ENCODE measurements around the gene KLHL29. TPM values are rescaled to one million over a fixed set of nuclear protein-coding genes. Genes with fewer than 3 reads are reported as not detected.

The KLHL29 gene
- polyA plus RNA-seq, 6 donors from 2014 or later, result 0.08 to 0.50 (median 0.28) TPM; not detected in 2

DNA sequence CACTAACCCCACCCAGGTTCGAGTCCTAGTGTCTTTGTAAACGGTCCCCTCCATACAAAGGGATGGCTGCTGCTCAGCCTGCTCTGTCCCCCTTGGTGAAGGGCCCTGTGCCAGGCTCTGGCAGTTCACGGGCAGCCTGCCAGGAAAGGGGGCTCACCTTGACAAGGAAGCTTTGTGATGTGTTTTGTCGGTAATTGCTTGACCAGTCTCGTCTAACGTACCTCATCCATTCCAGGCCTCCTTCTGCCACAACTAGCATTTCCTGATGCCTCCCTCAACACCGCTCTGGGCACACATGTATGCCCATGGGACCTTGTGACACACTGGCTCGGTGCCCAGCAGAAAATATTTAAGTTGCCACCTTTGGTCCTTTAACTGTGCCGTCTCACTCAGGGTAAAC lies 171.9 kb downstream of the KLHL29 start:
- DNase-seq (no peak), ATAC-seq (ENCODE audit: low read depth in 2 of 2) (no peak)
- H3K27me3 Mint-ChIP-seq, result peaks cover 0 to 8% (median 4%) of the 10 kb centered on the region in 3 donors
- peaks cover 0 to 5% (median 0%) of the 10 kb centered on the region in 3 donors for H3K4me1 Mint-ChIP-seq
- H3K9me3 Mint-ChIP-seq, result no peaks in the 10 kb centered on the region
- H3K4me3 Mint-ChIP-seq, result no peak overlapping the region
- H3K36me3 Mint-ChIP-seq, result no peaks in the 10 kb centered on the region
- no peak overlapping the region for H3K27ac Mint-ChIP-seq

DNA sequence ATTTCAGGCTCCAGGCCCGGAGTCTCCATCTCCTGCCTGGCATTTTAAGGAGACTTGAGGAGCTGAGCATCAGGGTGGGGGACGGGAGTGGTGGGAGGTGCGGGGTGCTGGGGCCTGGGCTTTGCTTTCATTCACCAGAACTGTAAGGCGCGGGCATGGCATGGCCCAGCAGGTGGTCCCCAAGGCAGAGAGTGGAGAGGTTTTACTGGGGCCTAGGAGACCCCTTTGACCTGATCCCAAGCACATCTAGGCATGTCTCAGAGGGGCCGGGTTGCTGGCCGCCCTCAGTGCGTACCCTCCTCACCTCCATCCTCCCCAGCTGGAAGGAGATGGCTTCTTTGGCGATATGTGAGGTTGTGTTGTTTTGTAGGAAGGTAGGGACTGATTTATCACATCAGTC lies 172.5 kb downstream of the KLHL29 start:
- H3K9me3 Mint-ChIP-seq, result no peaks in the 10 kb centered on the region
- no peak overlapping the region for H3K27ac Mint-ChIP-seq
- H3K4me1 Mint-ChIP-seq, result peaks cover 0 to 5% (median 0%) of the 10 kb centered on the region in 3 donors
- H3K36me3 Mint-ChIP-seq, result no peaks in the 10 kb centered on the region
- ATAC-seq (ENCODE audit: low read depth in 2 of 2), result no peak
- DNase-seq, result no peak
- peaks cover 0 to 8% (median 4%) of the 10 kb centered on the region in 3 donors for H3K27me3 Mint-ChIP-seq
- H3K4me3 Mint-ChIP-seq, result no peak overlapping the region

DNA sequence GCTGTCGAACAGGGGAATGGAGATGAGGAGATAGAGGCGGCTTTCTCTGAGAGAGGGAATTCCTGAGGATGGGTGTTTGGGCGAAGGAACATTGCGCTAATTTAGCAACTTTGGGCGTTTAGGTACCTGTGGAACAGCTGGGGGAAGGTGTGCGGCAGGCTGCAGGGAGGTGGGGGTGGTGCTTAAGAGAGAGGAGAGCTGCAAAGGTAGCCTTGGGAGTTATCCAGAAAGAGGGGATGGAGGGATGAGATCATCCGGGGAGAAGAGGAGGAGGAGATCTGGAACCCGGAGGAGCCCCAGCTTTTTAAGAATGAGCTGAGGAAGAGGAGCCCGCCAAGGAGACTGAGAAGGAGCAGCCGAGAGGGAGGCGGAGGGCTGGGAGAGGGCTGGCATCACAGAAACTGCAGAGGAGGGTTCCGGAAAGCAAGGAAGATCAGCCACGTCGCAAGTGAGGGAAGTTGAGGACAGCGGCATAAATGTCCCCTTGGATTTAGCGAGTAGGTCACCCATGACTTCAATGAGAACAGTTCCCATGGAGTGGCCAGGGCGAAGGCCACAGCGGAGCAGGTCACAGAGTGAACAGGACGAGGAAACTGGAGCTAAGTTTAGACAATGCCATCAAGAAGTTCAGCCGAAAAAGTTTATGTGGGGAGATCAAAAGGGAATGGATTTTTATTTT lies 174.7 kb downstream of the KLHL29 start:
- Mint-ChIP-seq H3K4me3 (no peak overlapping the region), H3K9me3 (no peaks in the 10 kb centered on the region), H3K27me3 (peaks cover 0 to 8% (median 4%) of the 10 kb centered on the region in 3 donors), H3K4me1 (peaks cover 0 to 5% (median 0%) of the 10 kb centered on the region in 3 donors), H3K36me3 (no peaks in the 10 kb centered on the region), H3K27ac (no peak overlapping the region)
- ATAC-seq (ENCODE audit: low read depth in 2 of 2) (no peak), DNase-seq (no peak)

DNA sequence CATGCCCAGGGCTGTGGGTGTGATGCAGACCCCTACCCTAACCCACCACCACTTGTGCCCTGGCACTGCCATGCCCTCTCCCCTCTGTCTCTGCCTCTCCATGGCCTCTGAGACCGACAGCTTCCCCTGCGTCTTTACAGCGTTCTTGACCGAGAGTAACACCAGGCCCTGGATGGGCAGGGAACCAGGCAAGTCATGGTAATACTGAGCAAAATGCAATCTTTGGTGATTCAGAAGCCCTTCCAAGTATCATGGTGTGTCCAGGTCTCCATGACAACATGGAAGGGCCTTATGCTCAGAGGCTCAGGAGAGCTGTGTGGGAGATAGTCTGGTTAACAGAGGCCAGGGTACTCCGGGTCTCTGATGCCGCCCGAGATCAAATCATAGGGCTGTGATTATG lies 176.1 kb downstream of the KLHL29 start:
- H3K4me3 Mint-ChIP-seq, result no peak overlapping the region
- peaks cover 0 to 5% (median 0%) of the 10 kb centered on the region in 3 donors for H3K4me1 Mint-ChIP-seq
- H3K9me3 Mint-ChIP-seq, result no peaks in the 10 kb centered on the region
- H3K27ac Mint-ChIP-seq, result no peak overlapping the region
- no peaks in the 10 kb centered on the region for H3K36me3 Mint-ChIP-seq
- peaks cover 0 to 8% (median 0%) of the 10 kb centered on the region in 3 donors for H3K27me3 Mint-ChIP-seq
- DNase-seq (no peak), ATAC-seq (ENCODE audit: low read depth in 2 of 2) (no peak)

DNA sequence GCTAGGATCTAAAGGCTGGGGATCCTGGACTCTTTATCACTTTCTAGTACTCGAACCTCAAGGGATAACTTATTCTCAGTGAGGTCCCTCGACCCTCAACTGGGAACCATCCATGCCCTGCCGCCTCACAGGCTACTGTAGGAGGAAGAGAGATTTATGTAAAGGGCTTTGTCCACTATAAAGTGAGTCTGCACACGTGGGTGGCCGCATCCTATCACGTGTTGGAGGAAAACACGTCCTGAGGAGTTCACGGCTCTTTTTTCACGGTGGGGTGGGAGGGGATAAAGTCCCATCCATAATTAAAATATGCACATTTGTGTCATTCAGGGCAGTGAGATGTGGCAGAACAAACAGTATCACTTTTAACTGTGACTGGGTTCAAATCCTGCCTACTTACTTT lies 176.6 kb downstream of the KLHL29 start:
- H3K36me3 Mint-ChIP-seq, result no peaks in the 10 kb centered on the region
- H3K4me1 Mint-ChIP-seq, result peaks cover 0 to 5% (median 0%) of the 10 kb centered on the region in 3 donors
- H3K27me3 Mint-ChIP-seq, result peaks cover 0 to 8% (median 0%) of the 10 kb centered on the region in 3 donors
- H3K9me3 Mint-ChIP-seq, result no peaks in the 10 kb centered on the region
- no peak overlapping the region for H3K27ac Mint-ChIP-seq
- DNase-seq (no peak), ATAC-seq (ENCODE audit: low read depth in 2 of 2) (no peak)
- H3K4me3 Mint-ChIP-seq, result no peak overlapping the region

DNA sequence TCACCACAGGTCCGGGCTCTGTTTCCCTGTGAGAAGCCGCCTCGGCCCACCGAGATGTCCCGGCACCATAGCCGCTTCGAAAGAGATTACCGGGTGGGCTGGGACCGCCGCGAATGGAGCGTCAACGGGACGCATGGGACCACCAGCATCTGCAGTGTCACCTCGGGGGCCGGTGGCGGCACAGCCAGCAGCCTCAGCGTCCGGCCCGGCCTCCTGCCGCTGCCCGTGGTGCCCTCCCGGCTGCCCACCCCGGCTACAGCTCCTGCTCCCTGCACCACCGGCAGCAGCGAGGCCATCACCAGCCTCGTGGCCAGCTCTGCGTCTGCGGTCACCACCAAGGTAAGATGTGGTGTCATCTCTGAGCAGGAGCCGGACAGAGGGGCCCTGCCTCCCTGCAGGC lies 177.2 kb downstream of the KLHL29 start:
- no peaks in the 10 kb centered on the region for H3K9me3 Mint-ChIP-seq
- no peaks in the 10 kb centered on the region for H3K36me3 Mint-ChIP-seq
- peaks cover 0 to 5% (median 0%) of the 10 kb centered on the region in 3 donors for H3K4me1 Mint-ChIP-seq
- no peak overlapping the region for H3K27ac Mint-ChIP-seq
- H3K4me3 Mint-ChIP-seq, result no peak overlapping the region
- ATAC-seq (ENCODE audit: low read depth in 2 of 2), result no peak
- peaks cover 0 to 8% (median 0%) of the 10 kb centered on the region in 3 donors for H3K27me3 Mint-ChIP-seq
- DNase-seq, result no peak

DNA sequence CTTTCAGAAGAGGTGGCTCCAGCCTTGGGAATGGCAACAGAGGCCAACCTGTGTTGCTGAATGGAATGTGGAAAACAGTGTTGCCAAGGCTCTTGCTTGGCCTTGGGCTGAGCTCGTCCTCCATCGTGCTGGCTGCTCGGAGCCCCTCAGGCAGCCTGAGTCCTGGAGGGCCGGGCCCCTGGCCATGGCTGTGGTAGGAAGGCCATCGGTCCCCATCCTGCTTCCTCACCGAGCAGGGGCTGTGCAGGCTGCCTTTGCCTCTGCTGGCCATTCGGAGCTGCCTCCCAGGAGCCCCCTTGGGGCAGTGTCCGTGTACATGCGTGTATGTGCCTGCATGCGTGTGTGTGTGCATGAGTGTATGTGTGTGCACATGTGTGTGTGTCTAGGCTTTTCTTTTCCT lies 178.2 kb downstream of the KLHL29 start:
- no peak overlapping the region for H3K4me3 Mint-ChIP-seq
- H3K36me3 Mint-ChIP-seq, result no peaks in the 10 kb centered on the region
- ATAC-seq (ENCODE audit: low read depth in 2 of 2) (no peak), DNase-seq (no peak)
- peaks cover 0 to 8% (median 6%) of the 10 kb centered on the region in 3 donors for H3K27me3 Mint-ChIP-seq
- H3K9me3 Mint-ChIP-seq, result no peaks in the 10 kb centered on the region
- H3K27ac Mint-ChIP-seq, result no peak overlapping the region
- H3K4me1 Mint-ChIP-seq, result peaks cover 0 to 5% (median 0%) of the 10 kb centered on the region in 3 donors

DNA sequence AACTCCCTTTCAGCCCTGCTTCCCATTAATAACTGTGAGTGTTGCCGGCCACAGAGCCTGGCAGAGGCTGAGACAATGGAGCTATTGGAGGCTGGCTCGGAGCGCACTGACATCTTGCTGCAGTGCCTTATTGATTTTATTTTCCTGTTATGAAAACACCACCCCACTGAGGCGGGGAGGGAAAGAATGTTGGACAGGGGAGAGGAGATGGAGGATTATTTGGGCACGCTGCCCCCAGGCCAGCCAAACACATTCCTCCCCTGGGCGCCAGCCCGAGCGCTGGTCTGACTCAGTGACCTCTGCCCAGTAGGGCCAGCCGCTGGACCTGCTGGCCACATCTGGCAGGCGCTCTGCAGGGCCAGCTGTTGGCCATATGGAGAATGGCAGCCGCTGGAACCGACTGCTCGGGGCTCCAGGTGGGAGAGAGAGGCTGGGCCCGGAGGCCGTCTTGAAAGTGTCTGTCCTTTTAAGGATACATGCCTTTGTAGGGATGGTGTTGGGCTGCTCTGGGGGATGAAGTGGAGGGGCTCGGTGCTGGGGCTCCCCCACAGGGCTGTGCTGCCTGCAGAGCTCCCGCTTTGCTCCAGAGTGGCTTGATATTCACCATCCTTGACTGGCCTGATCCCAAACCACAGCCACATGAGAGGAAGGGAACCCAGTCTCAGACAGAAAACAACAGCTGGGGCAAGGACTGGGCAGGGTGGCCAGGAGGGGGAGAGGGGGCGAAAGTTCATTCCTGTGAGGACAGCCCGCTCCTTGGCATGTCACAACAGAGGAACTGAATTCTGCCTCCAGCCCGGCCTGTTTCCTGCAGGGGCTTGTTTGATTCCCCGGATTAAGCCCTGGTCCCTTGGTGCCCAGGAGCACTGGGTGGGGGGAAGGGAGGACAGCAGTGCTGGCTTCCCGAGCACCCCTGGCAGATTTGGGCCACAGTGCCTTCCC lies 179.0 kb downstream of the KLHL29 start:
- DNase-seq (no peak), ATAC-seq (ENCODE audit: low read depth in 2 of 2) (no peak)
- peaks cover 0 to 6% (median 5%) of the 10 kb centered on the region in 3 donors for H3K27me3 Mint-ChIP-seq
- H3K9me3 Mint-ChIP-seq, result no peaks in the 10 kb centered on the region
- H3K36me3 Mint-ChIP-seq, result no peaks in the 10 kb centered on the region
- H3K4me3 Mint-ChIP-seq, result no peak overlapping the region
- H3K27ac Mint-ChIP-seq, result no peak overlapping the region
- H3K4me1 Mint-ChIP-seq, result peaks cover 0 to 4% (median 0%) of the 10 kb centered on the region in 3 donors

DNA sequence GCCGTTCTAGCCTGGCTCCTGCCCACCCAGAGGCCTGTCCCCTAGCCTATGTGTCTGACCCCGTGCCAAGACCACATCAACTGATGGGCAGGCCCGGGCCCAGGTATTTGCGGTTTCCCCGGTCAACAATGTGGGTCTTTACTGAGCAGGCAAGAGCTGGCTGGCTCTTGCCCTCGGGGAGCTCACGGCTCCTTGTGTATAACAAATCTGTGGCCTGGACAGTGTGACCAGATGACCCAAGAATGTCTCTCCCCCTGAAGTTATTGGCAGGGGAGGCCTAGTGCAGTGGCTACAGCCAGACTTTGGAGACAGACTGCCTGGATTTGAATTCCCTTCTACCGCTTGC lies 179.6 kb downstream of the KLHL29 start:
- ATAC-seq (ENCODE audit: low read depth in 2 of 2), result no peak
- H3K36me3 Mint-ChIP-seq, result no peaks in the 10 kb centered on the region
- DNase-seq, result no peak
- H3K27me3 Mint-ChIP-seq, result peaks cover 0 to 6% (median 0%) of the 10 kb centered on the region in 3 donors
- no peaks in the 10 kb centered on the region for H3K9me3 Mint-ChIP-seq
- H3K4me3 Mint-ChIP-seq, result no peak overlapping the region
- H3K4me1 Mint-ChIP-seq, result no peaks in the 10 kb centered on the region
- H3K27ac Mint-ChIP-seq, result peak overlapping the region in 1 of 6 donors; percentile 62

DNA sequence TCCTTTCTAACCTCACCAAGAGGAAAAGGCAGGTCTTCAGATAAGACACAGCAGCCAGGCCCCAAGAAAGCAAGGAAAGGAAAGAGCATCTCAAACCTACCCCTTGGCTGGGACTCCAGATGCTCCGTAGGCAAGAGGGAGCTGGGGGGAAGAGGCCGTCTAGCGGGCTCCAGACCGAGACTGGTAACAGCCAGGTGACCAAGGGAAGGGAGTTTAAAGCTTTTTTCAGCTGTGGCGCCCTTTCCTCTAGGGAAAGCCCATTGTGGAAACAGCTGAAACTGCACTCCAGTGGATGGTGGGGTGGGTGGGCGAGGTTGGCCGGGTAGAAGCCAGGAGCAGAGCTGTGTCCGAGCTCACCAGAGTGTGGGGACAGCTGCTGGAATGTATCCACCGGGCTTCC lies 180.4 kb downstream of the KLHL29 start:
- Mint-ChIP-seq H3K27me3 (peaks cover 0 to 6% (median 0%) of the 10 kb centered on the region in 3 donors), H3K4me1 (no peaks in the 10 kb centered on the region), H3K27ac (no peak overlapping the region), H3K36me3 (no peaks in the 10 kb centered on the region), H3K9me3 (no peaks in the 10 kb centered on the region), H3K4me3 (no peak overlapping the region)
- ATAC-seq (ENCODE audit: low read depth in 2 of 2), result no peak
- DNase-seq, result no peak

DNA sequence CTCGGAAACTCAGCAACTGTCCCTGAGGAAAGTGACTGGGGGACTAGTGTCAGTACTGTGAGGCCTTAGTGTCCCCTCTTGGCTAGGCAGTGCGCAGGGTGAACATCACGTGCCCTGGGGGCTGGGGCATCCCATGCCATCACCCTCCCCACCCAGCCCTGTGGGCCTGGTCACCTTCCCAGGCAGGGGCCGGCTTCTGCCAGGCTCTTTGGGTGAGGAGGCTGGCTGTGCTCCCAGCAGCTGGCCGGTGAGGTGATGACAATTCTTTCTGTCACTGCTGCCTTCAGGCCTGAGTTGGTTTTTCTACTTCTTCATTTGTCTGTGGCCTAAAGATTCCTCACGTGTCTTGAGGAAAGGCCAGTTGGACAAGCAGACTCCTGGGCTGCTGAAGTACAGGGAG lies 180.8 kb downstream of the KLHL29 start:
- H3K36me3 Mint-ChIP-seq, result no peaks in the 10 kb centered on the region
- peaks cover 0 to 2% (median 0%) of the 10 kb centered on the region in 7 donors for H3K9me3 Mint-ChIP-seq
- H3K27me3 Mint-ChIP-seq, result peaks cover 0 to 6% (median 0%) of the 10 kb centered on the region in 3 donors
- no peak overlapping the region for H3K27ac Mint-ChIP-seq
- H3K4me3 Mint-ChIP-seq, result no peak overlapping the region
- ATAC-seq (ENCODE audit: low read depth in 2 of 2), result no peak
- DNase-seq, result no peak
- no peaks in the 10 kb centered on the region for H3K4me1 Mint-ChIP-seq

DNA sequence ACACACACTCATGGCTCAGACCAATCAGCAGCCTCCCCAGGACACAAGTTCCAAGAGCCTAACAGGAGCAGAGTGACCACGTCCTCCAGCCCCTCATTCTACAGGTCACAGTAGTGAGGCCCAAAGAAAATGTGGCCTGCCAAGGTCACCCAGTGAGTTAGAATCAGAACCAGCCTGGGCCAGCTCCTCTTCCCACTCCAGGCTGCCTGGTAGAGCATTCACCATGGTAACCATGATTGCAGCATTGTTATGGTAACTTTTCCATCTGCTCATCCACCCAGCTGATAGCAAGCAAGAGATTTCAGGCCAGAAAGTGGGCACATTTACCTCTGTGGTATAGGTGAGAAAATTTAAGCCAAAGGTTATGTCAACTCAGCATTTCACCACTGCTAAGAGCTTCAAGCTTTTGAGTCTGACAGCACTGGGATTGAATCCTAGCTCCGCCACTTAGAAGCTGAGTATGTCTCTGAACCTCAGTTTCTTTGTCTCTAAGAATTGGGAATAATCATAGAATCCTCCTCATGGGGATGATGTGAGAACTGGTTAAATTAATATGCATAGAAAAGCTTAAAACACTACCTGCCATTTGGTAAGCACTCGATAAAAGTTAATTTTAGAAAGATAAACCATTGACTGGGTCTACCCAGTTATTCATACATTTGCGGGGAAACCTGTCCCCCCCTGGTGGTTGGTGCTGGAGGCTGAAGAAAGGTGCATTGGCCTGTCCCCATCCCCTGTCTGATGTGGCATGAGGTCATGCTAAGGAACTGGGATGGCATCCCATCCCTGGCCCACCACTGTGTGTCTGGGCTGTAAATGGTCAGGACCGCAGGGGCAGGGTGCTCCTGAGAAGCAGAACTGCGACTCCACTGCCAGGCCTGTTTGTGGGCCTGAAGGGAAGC lies 181.5 kb downstream of the KLHL29 start:
- Mint-ChIP-seq H3K9me3 (peaks cover 0 to 5% (median 0%) of the 10 kb centered on the region in 7 donors), H3K4me3 (no peak overlapping the region), H3K27ac (peak overlapping the region in 1 of 6 donors; percentile 16), H3K36me3 (no peaks in the 10 kb centered on the region), H3K27me3 (peaks cover 0 to 6% (median 0%) of the 10 kb centered on the region in 3 donors), H3K4me1 (no peaks in the 10 kb centered on the region)
- ATAC-seq (ENCODE audit: low read depth in 2 of 2), result no peak
- no peak for DNase-seq

DNA sequence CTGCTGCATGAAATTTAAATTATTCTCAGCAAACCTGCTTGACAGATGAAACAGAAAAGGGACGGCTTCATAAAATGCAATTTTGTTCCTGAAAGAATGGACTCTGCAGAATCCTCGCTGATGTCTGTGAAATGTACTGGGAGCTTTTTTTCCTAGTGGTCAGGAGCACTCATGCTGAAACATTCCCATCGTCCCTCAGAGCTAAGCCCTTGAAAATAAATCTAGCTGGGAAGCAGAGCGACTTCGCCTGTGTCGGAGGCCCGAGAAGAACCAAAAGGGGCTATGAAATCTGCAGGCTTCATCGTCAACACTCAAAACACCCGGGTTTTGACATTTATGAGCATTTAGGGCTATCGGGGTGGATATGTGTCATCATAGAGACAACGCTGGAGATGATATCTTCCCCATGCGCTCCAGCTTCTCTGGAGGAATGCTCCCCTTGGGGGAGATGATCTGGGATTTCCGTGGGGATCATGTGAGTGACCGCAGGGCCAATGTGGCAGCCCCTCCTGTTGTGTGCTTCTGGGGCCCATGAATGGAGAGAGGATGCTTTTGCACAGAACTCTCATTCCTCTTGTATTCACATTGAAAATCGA lies 182.3 kb downstream of the KLHL29 start:
- H3K4me3 Mint-ChIP-seq, result no peak overlapping the region
- H3K27ac Mint-ChIP-seq, result peak overlapping the region in 1 of 6 donors; percentile 16
- H3K9me3 Mint-ChIP-seq, result peaks cover 0 to 5% (median 0%) of the 10 kb centered on the region in 7 donors
- peaks cover 0 to 6% (median 0%) of the 10 kb centered on the region in 3 donors for H3K27me3 Mint-ChIP-seq
- no peaks in the 10 kb centered on the region for H3K36me3 Mint-ChIP-seq
- no peak for ATAC-seq (ENCODE audit: low read depth in 2 of 2)
- DNase-seq, result no peak
- H3K4me1 Mint-ChIP-seq, result no peaks in the 10 kb centered on the region
